Activated CD8-positive, alpha-beta T cell treated with anti-CD3 and anti-CD28 coated beads for 36 hours (primary cell): ENCODE results near the gene PCDHA5. TPM values are rescaled to one million over a fixed set of nuclear protein-coding genes. Genes with fewer than 3 reads are reported as not detected.
"Not testable (repeated sequence)": the region's sequence is repeated elsewhere in the genome, so short reads cannot be mapped to it uniquely, and the experiment has no call there.

Source experiments
- ATAC-seq: fragments of 200-7000 bp; cut with Tn5 transposase; one replicate; pipeline ENCODE4 v1.10.0; 2021; ENCODE audit warnings: mild to moderate bottlenecking, moderate library complexity
- CTCF ChIA-PET: fragments of 350-600 bp; sonication (Branson Sonifier 250); formaldehyde crosslinking; loops from one replicate; lab custom pipeline; 2021; ENCODE audit warnings: antibody characterized with exemption; lab: Charles Lee
- POLR2A ChIA-PET: fragments of 350-600 bp; sonication (Branson Sonifier 250); formaldehyde crosslinking; loops from one replicate; lab custom pipeline; 2021; ENCODE audit warnings: antibody characterized with exemption; lab: Charles Lee
- DNase-seq: peaks from one replicate; pipeline ENCODE4 v3.0.0-alpha.2; 2020
- H3K27ac Mint-ChIP-seq: one replicate; pipeline ENCODE4 v1.8.0; 2021; ENCODE audit warnings: mild to moderate bottlenecking, mixed read lengths
- H3K27me3 Mint-ChIP-seq: one replicate; pipeline ENCODE4 v1.8.0; 2021; ENCODE audit warnings: mixed read lengths
- H3K36me3 Mint-ChIP-seq: one replicate; pipeline ENCODE4 v1.8.0; 2021; ENCODE audit warnings: low read depth, mixed read lengths
- H3K4me1 Mint-ChIP-seq: one replicate; pipeline ENCODE4 v1.8.0; 2021; ENCODE audit warnings: low read depth, mixed read lengths
- H3K4me3 Mint-ChIP-seq: one replicate; pipeline ENCODE4 v1.8.0; 2021; ENCODE audit warnings: mild to moderate bottlenecking, moderate library complexity, mixed read lengths
- H3K9me3 Mint-ChIP-seq: one replicate; pipeline ENCODE4 v1.8.0; 2021; ENCODE audit warnings: mixed read lengths
- intact Hi-C: fragments of 100-400 bp; cut with micrococcal nuclease; formaldehyde crosslinking; loops from one replicate; pipeline ENCODE4 v1.10.0; 2022
- total RNA-seq, 2 experiments: library from RNA; stranded (reverse); gene quantifications; one replicate each; pipeline ENCODE4 v1.2.3, GENCODE V29; 2021
- TF ChIP-seq, protein P1 (sequence below): fragments of 200-600 bp; IDR thresholded peaks from one replicate; pipeline ENCODE4 v1.8.0; 2022; ENCODE audit warnings: antibody characterized with exemption, mild to moderate bottlenecking

PCDHA5 gene
- total RNA-seq, 2 experiments from 2014 or later = not detected

DNA sequence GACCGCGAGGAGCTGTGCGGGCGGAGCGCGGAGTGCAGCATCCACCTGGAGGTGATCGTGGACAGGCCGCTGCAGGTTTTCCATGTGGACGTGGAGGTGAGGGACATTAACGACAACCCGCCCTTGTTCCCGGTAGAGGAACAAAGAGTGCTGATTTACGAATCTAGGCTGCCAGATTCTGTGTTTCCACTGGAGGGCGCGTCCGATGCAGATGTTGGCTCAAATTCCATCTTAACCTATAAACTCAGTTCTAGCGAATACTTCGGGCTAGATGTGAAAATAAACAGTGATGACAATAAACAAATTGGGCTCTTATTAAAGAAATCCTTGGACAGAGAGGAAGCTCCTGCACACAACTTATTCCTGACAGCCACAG lies 6.9 kb downstream of the PCDHA5 start:
- DNase-seq (no peak), ATAC-seq (no peak)
- H3K4me1 Mint-ChIP-seq = no peaks in the 10 kb centered on the region
- TF ChIP-seq, protein P1, sequence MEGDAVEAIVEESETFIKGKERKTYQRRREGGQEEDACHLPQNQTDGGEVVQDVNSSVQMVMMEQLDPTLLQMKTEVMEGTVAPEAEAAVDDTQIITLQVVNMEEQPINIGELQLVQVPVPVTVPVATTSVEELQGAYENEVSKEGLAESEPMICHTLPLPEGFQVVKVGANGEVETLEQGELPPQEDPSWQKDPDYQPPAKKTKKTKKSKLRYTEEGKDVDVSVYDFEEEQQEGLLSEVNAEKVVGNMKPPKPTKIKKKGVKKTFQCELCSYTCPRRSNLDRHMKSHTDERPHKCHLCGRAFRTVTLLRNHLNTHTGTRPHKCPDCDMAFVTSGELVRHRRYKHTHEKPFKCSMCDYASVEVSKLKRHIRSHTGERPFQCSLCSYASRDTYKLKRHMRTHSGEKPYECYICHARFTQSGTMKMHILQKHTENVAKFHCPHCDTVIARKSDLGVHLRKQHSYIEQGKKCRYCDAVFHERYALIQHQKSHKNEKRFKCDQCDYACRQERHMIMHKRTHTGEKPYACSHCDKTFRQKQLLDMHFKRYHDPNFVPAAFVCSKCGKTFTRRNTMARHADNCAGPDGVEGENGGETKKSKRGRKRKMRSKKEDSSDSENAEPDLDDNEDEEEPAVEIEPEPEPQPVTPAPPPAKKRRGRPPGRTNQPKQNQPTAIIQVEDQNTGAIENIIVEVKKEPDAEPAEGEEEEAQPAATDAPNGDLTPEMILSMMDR = no peak
- POLR2A ChIA-PET = no interaction called here
- intact Hi-C loops = no loop called here
- H3K27me3 Mint-ChIP-seq = peaks cover 32% of the 10 kb centered on the region
- no peak overlapping the region for H3K4me3 Mint-ChIP-seq
- CTCF ChIA-PET = interaction anchor here (2.4 kb wide), 1 partner anchor 13 kb away, joined by 7 read pairs; no protein-coding TSS in a partner anchor
- H3K27ac Mint-ChIP-seq = no peak overlapping the region
- H3K36me3 Mint-ChIP-seq = peaks cover 7% of the 10 kb centered on the region
- H3K9me3 Mint-ChIP-seq = peaks cover 23% of the 10 kb centered on the region

DNA sequence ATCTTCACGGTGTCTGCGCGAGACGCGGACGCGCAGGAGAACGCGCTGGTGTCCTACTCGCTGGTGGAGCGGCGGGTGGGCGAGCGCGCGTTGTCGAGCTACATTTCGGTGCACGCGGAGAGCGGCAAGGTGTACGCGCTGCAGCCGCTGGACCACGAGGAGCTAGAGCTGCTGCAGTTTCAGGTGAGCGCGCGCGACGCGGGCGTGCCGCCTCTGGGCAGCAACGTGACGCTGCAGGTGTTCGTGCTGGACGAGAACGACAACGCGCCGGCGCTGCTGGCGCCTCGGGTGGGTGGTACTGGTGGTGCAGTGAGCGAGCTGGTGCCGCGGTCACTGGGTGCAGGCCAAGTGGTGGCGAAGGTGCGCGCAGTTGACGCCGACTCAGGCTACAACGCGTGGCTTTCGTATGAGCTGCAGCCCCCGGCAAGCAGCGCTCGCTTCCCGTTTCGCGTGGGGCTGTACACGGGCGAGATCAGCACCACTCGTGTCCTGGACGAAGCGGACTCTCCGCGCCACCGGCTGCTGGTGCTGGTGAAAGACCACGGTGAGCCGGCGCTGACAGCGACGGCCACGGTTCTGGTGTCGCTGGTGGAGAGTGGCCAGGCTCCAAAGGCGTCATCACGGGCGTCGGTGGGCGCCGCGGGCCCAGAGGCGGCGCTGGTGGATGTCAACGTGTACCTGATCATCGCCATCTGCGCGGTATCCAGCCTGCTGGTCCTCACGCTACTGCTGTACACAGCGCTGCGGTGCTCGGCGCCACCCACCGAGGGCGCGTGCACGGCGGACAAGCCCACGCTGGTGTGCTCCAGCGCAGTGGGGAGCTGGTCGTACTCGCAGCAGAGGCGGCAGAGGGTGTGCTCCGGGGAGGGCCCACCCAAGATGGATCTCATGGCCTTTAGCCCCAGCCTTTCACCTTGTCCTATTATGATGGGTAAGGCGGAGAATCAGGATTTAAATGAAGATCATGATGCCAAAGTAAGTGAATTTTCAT lies 8.4 kb downstream of the PCDHA5 start:
- H3K36me3 Mint-ChIP-seq = peaks cover 10% of the 10 kb centered on the region
- H3K9me3 Mint-ChIP-seq = peaks cover 26% of the 10 kb centered on the region
- intact Hi-C loops, POLR2A ChIA-PET, CTCF ChIA-PET, H3K27ac Mint-ChIP-seq, H3K4me3 Mint-ChIP-seq, ATAC-seq, DNase-seq, H3K4me1 Mint-ChIP-seq: not testable (repeated sequence)
- H3K27me3 Mint-ChIP-seq = peaks cover 39% of the 10 kb centered on the region

DNA sequence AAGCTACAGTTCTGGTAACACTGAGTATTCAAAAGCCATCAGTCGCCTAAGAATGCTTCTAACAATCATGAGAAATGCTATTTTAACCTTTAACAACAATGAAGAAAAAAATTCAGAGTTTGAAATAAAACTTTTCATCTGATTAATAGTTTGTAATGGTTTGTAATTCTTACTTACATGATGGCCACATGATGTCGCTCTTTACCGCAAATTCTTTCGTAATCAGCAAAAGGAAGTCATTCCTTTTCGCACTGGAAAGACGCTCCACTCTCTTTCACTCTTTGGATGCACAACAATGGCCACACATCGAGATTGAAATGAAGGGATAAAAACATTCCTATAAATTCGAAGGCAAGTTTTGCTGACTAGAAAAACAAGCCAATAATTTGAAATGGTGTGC lies 12.6 kb downstream of the PCDHA5 start, which contains the start of gene PCDHA7:
Gene PCDHA7, plus strand, starts transcription at position 277 of the 400 bp plus-strand sequence. Its CDS starts 115 bp downstream, at position 392.
- peaks cover 22% of the 10 kb centered on the region for H3K9me3 Mint-ChIP-seq
- intact Hi-C loops = no loop called here
- ATAC-seq = no peak
- DNase-seq = no peak
- peaks cover 5% of the 10 kb centered on the region for H3K36me3 Mint-ChIP-seq
- TF ChIP-seq, protein P1 = no peak
- POLR2A ChIA-PET = no interaction called here
- CTCF ChIA-PET = no interaction called here
- H3K4me3 Mint-ChIP-seq = no peak within 1 kb of the TSS
- H3K27ac Mint-ChIP-seq = no peak within 1 kb of the TSS
- no peaks in the 10 kb centered on the region for H3K4me1 Mint-ChIP-seq
- H3K27me3 Mint-ChIP-seq = peaks cover 34% of the 10 kb centered on the region

DNA sequence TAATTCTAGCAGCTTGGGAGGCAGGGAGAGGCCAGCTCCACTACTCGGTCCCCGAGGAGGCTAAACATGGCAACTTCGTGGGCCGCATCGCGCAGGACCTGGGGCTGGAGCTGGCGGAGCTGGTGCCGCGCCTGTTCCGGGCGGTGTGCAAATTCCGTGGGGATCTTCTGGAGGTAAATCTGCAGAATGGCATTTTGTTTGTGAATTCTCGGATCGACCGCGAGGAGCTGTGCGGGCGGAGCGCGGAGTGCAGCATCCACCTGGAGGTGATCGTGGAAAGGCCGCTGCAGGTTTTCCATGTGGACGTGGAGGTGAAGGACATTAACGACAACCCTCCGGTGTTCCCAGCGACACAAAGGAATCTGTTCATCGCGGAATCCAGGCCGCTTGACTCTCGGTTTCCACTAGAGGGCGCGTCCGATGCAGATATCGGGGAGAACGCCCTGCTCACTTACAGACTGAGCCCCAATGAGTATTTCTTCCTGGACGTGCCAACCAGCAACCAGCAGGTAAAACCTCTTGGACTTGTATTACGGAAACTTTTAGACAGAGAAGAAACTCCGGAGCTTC lies 13.1 kb downstream of the PCDHA5 start:
- H3K36me3 Mint-ChIP-seq, H3K27ac Mint-ChIP-seq, intact Hi-C loops, CTCF ChIA-PET, DNase-seq, POLR2A ChIA-PET, H3K4me3 Mint-ChIP-seq, ATAC-seq, H3K4me1 Mint-ChIP-seq: not testable (repeated sequence)
- Mint-ChIP-seq H3K27me3 (peaks cover 32% of the 10 kb centered on the region), H3K9me3 (peaks cover 19% of the 10 kb centered on the region)

DNA sequence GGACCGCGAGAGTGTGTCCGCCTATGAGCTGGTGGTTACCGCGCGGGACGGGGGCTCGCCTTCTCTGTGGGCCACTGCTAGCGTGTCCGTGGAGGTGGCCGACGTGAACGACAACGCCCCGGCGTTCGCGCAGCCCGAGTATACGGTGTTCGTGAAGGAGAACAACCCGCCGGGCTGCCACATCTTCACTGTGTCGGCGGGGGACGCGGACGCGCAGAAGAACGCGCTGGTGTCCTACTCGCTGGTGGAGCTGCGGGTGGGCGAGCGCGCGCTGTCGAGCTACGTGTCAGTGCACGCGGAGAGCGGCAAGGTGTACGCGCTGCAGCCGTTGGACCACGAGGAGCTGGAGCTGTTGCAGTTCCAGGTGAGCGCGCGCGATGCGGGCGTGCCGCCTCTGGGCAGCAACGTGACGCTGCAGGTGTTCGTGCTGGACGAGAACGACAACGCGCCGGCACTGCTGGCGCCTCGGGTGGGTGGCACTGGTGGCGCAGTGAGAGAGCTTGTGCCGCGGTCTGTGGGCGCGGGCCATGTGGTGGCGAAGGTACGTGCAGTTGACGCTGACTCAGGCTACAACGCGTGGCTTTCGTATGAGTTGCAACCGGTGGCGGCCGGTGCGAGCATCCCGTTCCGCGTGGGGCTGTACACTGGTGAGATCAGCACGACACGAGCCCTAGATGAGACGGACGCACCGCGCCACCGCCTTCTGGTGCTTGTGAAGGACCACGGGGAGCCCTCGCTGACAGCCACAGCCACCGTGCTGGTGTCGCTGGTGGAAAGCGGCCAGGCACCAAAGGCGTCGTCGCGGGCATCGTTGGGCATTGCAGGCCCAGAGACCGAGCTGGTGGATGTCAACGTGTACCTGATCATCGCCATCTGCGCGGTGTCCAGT lies 14.5 kb downstream of the PCDHA5 start:
- no peaks in the 10 kb centered on the region for H3K4me1 Mint-ChIP-seq

More for the DNA sequence above, 14.5 kb downstream of the PCDHA5 start:
- H3K27ac Mint-ChIP-seq = no peak overlapping the region
- H3K27me3 Mint-ChIP-seq = peaks cover 38% of the 10 kb centered on the region
- DNase-seq (no peak), ATAC-seq (no peak)
- intact Hi-C loops = no loop called here
- H3K36me3 Mint-ChIP-seq = peaks cover 3% of the 10 kb centered on the region
- no peak overlapping the region for H3K4me3 Mint-ChIP-seq
- ChIA-PET POLR2A (no interaction called here), CTCF (interaction anchor here (0.9 to 1.5 kb wide), 2 partner anchors 19 to 486 kb away, joined by 3 to 4 read pairs; no protein-coding TSS in a partner anchor)
- TF ChIP-seq, protein P1 = no peak
- H3K9me3 Mint-ChIP-seq = peaks cover 16% of the 10 kb centered on the region
